GM12878 (cell line): ENCODE results near the gene C5orf15. TPM values are rescaled to one million over a fixed set of nuclear protein-coding genes. Genes with fewer than 3 reads are reported as not detected.

Experiments used
- ATAC-seq: fragments of 200-7000 bp; cut with Tn5 transposase; 3 replicates; pipeline ENCODE4 v1.9.1; 2020; ENCODE audit warnings: mild to moderate bottlenecking, moderate library complexity
- BruUV-seq: library from RNA; stranded (reverse); fragments of 400-500 nt; replicated peaks from 2 replicates; lab custom pipeline; 2021; lab: Mats Ljungman, UMichigan
- CTCF ChIA-PET: fragments of 300-600 bp; sonication (Branson Sonifier 250); formaldehyde crosslinking; extraction: SDS; loops from one replicate; lab custom pipeline; 2021; ENCODE audit warnings: inconsistent platforms; lab: Yijun Ruan, JAX
- POLR2A ChIA-PET: fragments of 350-600 bp; formaldehyde crosslinking; extraction: SDS; loops from one replicate; lab custom pipeline; 2021; ENCODE audit warnings: inconsistent platforms; lab: Charles Lee
- RAD21 ChIA-PET: fragments of 300-600 bp; sonication (Branson Sonifier 250); formaldehyde crosslinking; loops from one replicate; lab custom pipeline; 2023; ENCODE audit warnings: antibody characterized with exemption; ENCODE audit not compliant: unreplicated experiment; lab: Charles Lee
- SMC1A ChIA-PET: fragments of 300-600 bp; sonication (Branson Sonifier 250); formaldehyde crosslinking; loops from one replicate; lab custom pipeline; 2023; ENCODE audit not compliant: unreplicated experiment, uncharacterized antibody; lab: Charles Lee
- DNase-seq: peaks from one replicate; pipeline ENCODE4 v3.0.0-alpha.2; 2011; ENCODE audit warnings: low read depth, low spot score
- FAIRE-seq: peaks from 3 replicates; lab custom pipeline; 2011; peaks lifted over from hg19 to GRCh38; lab: Jason Lieb, UNC
- H2AFZ ChIP-seq: 2 replicates; pipeline ENCODE4 v1.6.0; 2011; ENCODE audit warnings: low read depth, low read length, control low read depth; ENCODE audit not compliant: control insufficient read depth
- H3K27ac ChIP-seq: 2 replicates; pipeline ENCODE4 v1.5.1; 2011; ENCODE audit warnings: control low read depth; ENCODE audit not compliant: control insufficient read depth, insufficient read depth
- H3K27me3 ChIP-seq, 2 experiments: replicated peaks in 1 of 2; 2 replicates each; pipeline versions ENCODE4 v1.6.0 to v1.6.1; 2011; ENCODE audit warnings: low read length in 1 of 2; ENCODE audit not compliant: control insufficient read depth in 2 of 2, insufficient read depth in 2 of 2
- H3K36me3 ChIP-seq, 2 experiments: 2 replicates each; pipeline ENCODE4 v1.5.1; 2011; ENCODE audit warnings: low read length in 1 of 2; ENCODE audit not compliant: control insufficient read depth in 2 of 2, insufficient read depth in 2 of 2
- H3K4me1 ChIP-seq: 2 replicates; pipeline ENCODE4 v1.6.1; 2011; ENCODE audit warnings: mild to moderate bottlenecking, low read length, moderate library complexity, mixed read lengths; ENCODE audit not compliant: control insufficient read depth, insufficient read depth
- H3K4me2 ChIP-seq: 2 replicates; pipeline ENCODE4 v1.6.0; 2011; ENCODE audit warnings: control low read depth; ENCODE audit not compliant: control insufficient read depth, insufficient read depth
- H3K4me3 ChIP-seq: fragments of 200-600 bp; sonication (generic); 2 replicates; pipeline ENCODE4 v1.5.1; 2016
- H3K79me2 ChIP-seq: 2 replicates; pipeline ENCODE4 v1.6.0; 2011; ENCODE audit warnings: low read length; ENCODE audit not compliant: control insufficient read depth, insufficient read depth
- H3K9ac ChIP-seq: 2 replicates; pipeline ENCODE4 v1.8.0; 2011; ENCODE audit warnings: low read length, control low read depth, mixed read lengths; ENCODE audit not compliant: control insufficient read depth, insufficient read depth
- H3K9me3 ChIP-seq: replicated peaks from 3 replicates; pipeline ENCODE4 v1.5.1; 2011; ENCODE audit warnings: mild to moderate bottlenecking, low read length; ENCODE audit not compliant: control insufficient read depth, insufficient read depth
- H4K20me1 ChIP-seq: 2 replicates; pipeline ENCODE4 v1.6.0; 2011; ENCODE audit not compliant: control insufficient read depth, insufficient read depth
- ATF2 ChIP-seq: IDR thresholded peaks from 2 replicates; pipeline ENCODE4 v1.6.1; 2012; ENCODE audit warnings: low read length, inconsistent platforms
- CEBPZ ChIP-seq: fragments of 150-350 bp; IDR thresholded peaks from 2 replicates; pipeline ENCODE4 v1.6.1; 2016; ENCODE audit warnings: low read depth, low read length
- CHD4 ChIP-seq: fragments of 200-600 bp; sonication (generic); IDR thresholded peaks from 2 replicates; pipeline ENCODE4 v1.6.1; 2016; ENCODE audit warnings: mild to moderate bottlenecking
- IKZF1 ChIP-seq: fragments of 450-650 bp; conservative IDR thresholded peaks from 2 replicates; pipeline ENCODE4 v1.6.1; 2017; ENCODE audit warnings: antibody characterized with exemption, mild to moderate bottlenecking
- LARP7 ChIP-seq: fragments of 450-650 bp; IDR thresholded peaks from 2 replicates; pipeline ENCODE4 v1.6.1; 2017; ENCODE audit warnings: mild to moderate bottlenecking
- MEF2A ChIP-seq: IDR thresholded peaks from 2 replicates; pipeline ENCODE4 v1.6.1; 2011; ENCODE audit warnings: low read depth, mild to moderate bottlenecking, low read length, moderate library complexity; ENCODE audit not compliant: insufficient read depth
- MEF2B ChIP-seq: fragments of 450-650 bp; IDR thresholded peaks from 2 replicates; pipeline ENCODE4 v1.6.1; 2018; ENCODE audit warnings: mild to moderate bottlenecking, moderate library complexity; ENCODE audit not compliant: partially characterized antibody, poor library complexity, severe bottlenecking
- MTA3 ChIP-seq: IDR thresholded peaks from 2 replicates; pipeline ENCODE4 v1.6.1; 2012; ENCODE audit warnings: low read length, inconsistent platforms, borderline replicate concordance
- PAX8 ChIP-seq: fragments of 450-650 bp; IDR thresholded peaks from 2 replicates; pipeline ENCODE4 v1.6.1; 2017; ENCODE audit warnings: mild to moderate bottlenecking, moderate library complexity
- POU2F2 ChIP-seq: IDR thresholded peaks from 3 replicates; pipeline ENCODE4 v1.6.1; 2011; ENCODE audit warnings: low read depth, mild to moderate bottlenecking, low read length, borderline replicate concordance
- RAD21 ChIP-seq: IDR thresholded peaks from 2 replicates; pipeline ENCODE4 v1.6.1; 2011; ENCODE audit warnings: mild to moderate bottlenecking, low read depth, low read length, moderate library complexity; ENCODE audit not compliant: insufficient read depth
- SMAD5 ChIP-seq: IDR thresholded peaks from 2 replicates; pipeline ENCODE4 v1.6.1; 2016; ENCODE audit warnings: antibody characterized with exemption, low read depth
- SMARCA5 ChIP-seq: fragments of 450-650 bp; IDR thresholded peaks from 2 replicates; pipeline ENCODE4 v1.6.1; 2017; ENCODE audit warnings: mild to moderate bottlenecking
- STAT1 ChIP-seq: fragments of 450-650 bp; conservative IDR thresholded peaks from 2 replicates; pipeline ENCODE4 v1.6.1; 2014; ENCODE audit warnings: antibody characterized with exemption, mild to moderate bottlenecking
- STAT3 ChIP-seq: IDR thresholded peaks from 2 replicates; pipeline ENCODE4 v1.6.1; 2011; ENCODE audit warnings: low read depth, low read length, improper control_type of control experiment
- YY1 ChIP-seq: IDR thresholded peaks from 2 replicates; pipeline ENCODE4 v1.6.1; 2011; ENCODE audit warnings: low read depth, mild to moderate bottlenecking, low read length
- WGBS: methylation state at CpG from one replicate; pipeline ENCODE4 v1.1.6; 2016; ENCODE audit warnings: low lambda C conversion rate; ENCODE audit not compliant: insufficient replicate concordance, insufficient coverage; ENCODE audit errors: missing lambda C conversion rate; 5-methylcytosine and 5-hydroxymethylcytosine counted together
- in situ Hi-C: fragments of 300-500 bp; cut with MboI; formaldehyde crosslinking; loops from 9 replicates; pipeline ENCODE4 v1.14.3; 2018; ENCODE audit warnings: mixed read lengths
- intact Hi-C: fragments of 100-400 bp; cut with micrococcal nuclease; formaldehyde crosslinking; loops from one replicate; pipeline ENCODE4 v1.14.2; 2022; ENCODE audit not compliant: unreplicated experiment
- polyA plus RNA-seq, 11 experiments: library from polyadenylated mRNA; depleted of rRNA in 4 of 11; unstranded in 6 of 11; stranded (reverse) in 5 of 11; fragments of >200 nt; fragmentation: Nextera tagmentation in 4 of 11; fragmentation: Illumina TruSeq in 1 of 11; extraction: Ambion mirVana in 4 of 11; extraction: Trizol in 1 of 11; gene quantifications; 1 replicate in 1 of 11; 2 replicates in 10 of 11; pipeline versions ENCODE4 v1.2.1 to v1.2.3, GENCODE V29; 2011 to 2016; ENCODE audit warnings: inconsistent platforms in 2 of 11, missing spikeins in 2 of 11, low read depth in 1 of 11
- total RNA-seq, 4 experiments: library from RNA; depleted of rRNA in 3 of 4; stranded (reverse); fragments of >200 nt in 3 of 4; fragmentation: Illumina TruSeq in 1 of 4; extraction: Trizol in 1 of 4; gene quantifications; 2 replicates each; pipeline versions ENCODE4 v1.2.1 to v1.2.3, GENCODE V29; 2013 to 2021

C5orf15 gene
- total and polyA plus RNA-seq, 10 of the 15 experiments (the other 5 are each of a cell fraction or from before 2014, with no cell fraction given): 21.7 to 69.6 (median 46.0) TPM

- peak; percentile 94 for ATAC-seq
- no peaks in the 10 kb centered on the region for H4K20me1 ChIP-seq
- no peaks in the 10 kb centered on the region for H3K79me2 ChIP-seq
- no peak for DNase-seq
- WGBS: 43% methylated on average over 19 of the region's 19 CpGs
- RAD21 ChIA-PET: interaction anchor here (0.7 to 2.3 kb wide), 11 partner anchors 9 to 521 kb away, joined by 3 to 14 read pairs (median 4); no protein-coding TSS in a partner anchor
- in situ Hi-C loops (loop anchor here (5.0 to 10.0 kb wide), 3 partner anchors 390 to 832 kb away; no protein-coding TSS in a partner anchor), intact Hi-C loops (loop anchor here (1.0 to 5.0 kb wide), 3 partner anchors 192 to 521 kb away; no protein-coding TSS in a partner anchor)
- H3K4me1 ChIP-seq: peaks cover 3% of the 10 kb centered on the region
- no peak overlapping the region for H3K9ac ChIP-seq
- H3K27me3 ChIP-seq: no peaks in the 10 kb centered on the region
- H3K9me3 ChIP-seq: no peaks in the 10 kb centered on the region; the same call in 2 of the 3 replicates
- H3K4me2 ChIP-seq: no peak overlapping the region
- no TSS peak for BruUV-seq
- no peak overlapping the region; the same call in 1 of the 2 replicates for H2AFZ ChIP-seq
- no peak for FAIRE-seq
- CTCF ChIA-PET: interaction anchor here (0.6 to 6.3 kb wide), 54 partner anchors 8 to 836 kb away, joined by 3 to 51 read pairs (median 4); no protein-coding TSS in a partner anchor
- no peak overlapping the region for H3K4me3 ChIP-seq
- H3K27ac ChIP-seq: no peak overlapping the region
- POLR2A ChIA-PET: interaction anchor here (0.5 kb wide), 1 partner anchor 34 kb away, joined by 3 read pairs; no protein-coding TSS in a partner anchor
- SMC1A ChIA-PET: interaction anchor here (0.6 to 3.3 kb wide), 30 partner anchors 8 to 1695 kb away, joined by 3 to 20 read pairs (median 4); no protein-coding TSS in a partner anchor
- no peaks in the 10 kb centered on the region for H3K36me3 ChIP-seq
- TF ChIP-seq MTA3 (no peak), YY1 (peak; percentile 35; the same call in 1 of the 2 replicates), SMAD5 (no peak), STAT1 (no peak), LARP7 (peak; percentile 28; the same call in 1 of the 2 replicates), CEBPZ (no peak), RAD21 (peak; percentile 92), STAT3 (no peak), POU2F2 (no peak; the same call in 2 of the 3 replicates), IKZF1 (peak; percentile 33; the same call in 1 of the 2 replicates), SMARCA5 (0 out of 2 replicates have a peak, but pooled peaks have one; percentile 34), PAX8 (no peak), CHD4 (no peak), MEF2A (no peak), ATF2 (no peak), MEF2B (no peak)
Observed at GRCh38 chr5:133944263-133945185, 23.9 kb downstream of the C5orf15 start.
